Measurements from ENCODE around the gene STAP1.
"Not testable (repeated sequence)": the region's sequence is repeated elsewhere in the genome, so short reads cannot be mapped to it uniquely, and the experiment has no call there.

Gene STAP1, protein sequence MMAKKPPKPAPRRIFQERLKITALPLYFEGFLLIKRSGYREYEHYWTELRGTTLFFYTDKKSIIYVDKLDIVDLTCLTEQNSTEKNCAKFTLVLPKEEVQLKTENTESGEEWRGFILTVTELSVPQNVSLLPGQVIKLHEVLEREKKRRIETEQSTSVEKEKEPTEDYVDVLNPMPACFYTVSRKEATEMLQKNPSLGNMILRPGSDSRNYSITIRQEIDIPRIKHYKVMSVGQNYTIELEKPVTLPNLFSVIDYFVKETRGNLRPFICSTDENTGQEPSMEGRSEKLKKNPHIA

DNA sequence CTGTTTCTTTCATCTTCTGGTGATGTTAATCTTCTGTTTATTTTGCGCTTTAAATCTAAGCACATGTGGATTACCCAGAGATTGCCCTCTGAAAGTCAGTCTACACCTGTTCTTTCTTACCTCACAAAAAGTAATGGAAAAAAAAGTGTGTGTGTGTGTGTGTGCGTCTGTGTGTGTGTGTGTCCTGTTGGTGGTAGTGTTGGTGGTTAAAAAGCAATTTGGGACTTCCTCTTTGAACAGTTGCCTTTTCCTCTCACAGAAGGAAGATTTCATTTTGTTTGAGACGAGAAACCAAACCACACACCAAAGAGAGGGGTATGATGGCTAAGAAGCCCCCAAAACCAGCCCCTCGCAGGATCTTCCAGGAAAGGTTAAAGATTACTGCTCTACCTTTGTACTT is at the start of gene STAP1:
TSS of gene STAP1 (plus strand) at position 235 of the 400 bp plus-strand sequence. CDS start at position 318, 83 bp downstream.
- no peak for TF ChIP-seq Cebpa-rat (IDR thresholded peaks at IDR 0.05)
- no peaks in the 10 kb centered on the region for H4K20me1 ChIP-seq
- H3K4me2 ChIP-seq, result peak within 1 kb of the TSS; percentile 50 to 88 (median 69)
- H3K9me3 ChIP-seq (replicated peaks in 1 of 11), result no peaks in the 10 kb centered on the region
- H3K27me3 ChIP-seq, result no peaks in the 10 kb centered on the region
- H3K4me3 ChIP-seq, result peak within 1 kb of the TSS in 3 of 10 experiments; percentile 29 to 50 (median 47); a peak in 7 of 20 replicates
- no peaks in the 10 kb centered on the region for H3K36me3 ChIP-seq
- H3K27ac ChIP-seq, result peak within 1 kb of the TSS in 5 of 11 experiments; percentile 38 to 68 (median 58); a peak in 9 of 22 replicates
- peak within 1 kb of the TSS in 8 of 11 experiments; percentile 22 to 72 (median 56); a peak in 11 of 22 replicates for H3K9ac ChIP-seq
- peaks cover 9 to 33% (median 16%) of the 10 kb centered on the region in 10 experiments for H3K4me1 ChIP-seq

DNA sequence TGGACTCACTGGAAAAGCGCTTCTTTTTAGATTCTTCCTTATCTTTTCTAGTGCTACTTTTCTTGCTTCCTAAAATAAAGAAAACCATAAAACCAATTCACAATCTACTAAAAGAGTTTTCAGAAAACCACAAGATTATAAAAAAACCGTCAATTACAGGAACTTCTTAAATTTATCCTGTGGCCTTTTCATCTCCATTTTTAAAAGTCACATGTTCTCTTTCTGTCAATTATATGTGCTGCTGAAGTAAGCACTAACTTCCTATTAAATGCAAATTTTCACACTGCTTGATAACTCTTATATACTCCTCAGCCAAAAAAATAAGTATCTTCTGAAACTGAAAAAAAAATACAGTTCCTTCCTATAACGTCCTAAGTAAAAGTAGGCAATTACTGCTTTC is 46.0 kb upstream of the STAP1 start:
- Histone ChIP-seq H3K27ac (no peak overlapping the region), H3K4me2 (peak overlapping the region in 9 of 11 experiments; percentile 10 to 66 (median 31); a peak in 12 of 22 replicates), H3K4me1 (peaks cover 0 to 15% (median 13%) of the 10 kb centered on the region in 10 experiments; a peak in 17 of 20 replicates), H3K36me3 (peaks cover 86 to 98% (median 93%) of the 10 kb centered on the region in 11 experiments), H4K20me1 (peaks cover 0 to 52% (median 5%) of the 10 kb centered on the region in 11 experiments; a peak in 9 of 22 replicates), H3K9me3 (replicated peaks in 1 of 11) (peaks cover 0 to 4% (median 0%) of the 10 kb centered on the region in 11 experiments; a peak in 2 of 22 replicates), H3K27me3 (no peaks in the 10 kb centered on the region), H3K4me3 (no peak overlapping the region), H3K9ac (no peak overlapping the region)
- TF ChIP-seq Cebpa-rat (IDR thresholded peaks at IDR 0.05), result no peak

DNA sequence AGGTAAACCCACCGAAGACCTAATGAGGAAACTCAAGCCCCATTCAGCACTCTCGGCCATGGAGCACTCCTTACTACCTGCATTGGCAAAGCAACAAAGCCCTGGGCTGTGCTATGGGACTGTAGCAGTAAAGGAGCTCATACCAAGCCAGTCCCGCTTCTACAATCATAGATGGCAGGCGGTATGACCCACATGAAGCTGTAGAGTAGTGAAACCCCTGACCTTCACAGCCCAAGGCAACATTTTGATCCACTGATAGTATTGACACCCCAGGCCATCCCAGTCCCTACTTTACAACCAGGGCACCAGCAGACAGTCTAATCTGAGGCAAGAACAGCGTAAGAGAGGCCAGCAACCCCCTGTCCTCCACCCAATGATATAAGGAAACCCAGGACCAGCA is 38.4 kb upstream of the STAP1 start:
- Histone ChIP-seq H4K20me1 (peaks cover 7 to 41% (median 32%) of the 10 kb centered on the region in 11 experiments; a peak in 14 of 22 replicates), H3K27ac (no peak overlapping the region), H3K9ac (no peak overlapping the region), H3K27me3 (no peaks in the 10 kb centered on the region), H3K4me3 (no peak overlapping the region), H3K4me2 (no peak overlapping the region), H3K36me3 (peaks cover 72 to 98% (median 88%) of the 10 kb centered on the region in 11 experiments), H3K4me1 (peaks cover 0 to 26% (median 13%) of the 10 kb centered on the region in 10 experiments; a peak in 10 of 20 replicates), H3K9me3 (replicated peaks in 1 of 11) (peaks cover 0 to 17% (median 5%) of the 10 kb centered on the region in 11 experiments; a peak in 4 of 22 replicates)
- TF ChIP-seq Cebpa-rat (IDR thresholded peaks at IDR 0.05), result no peak

DNA sequence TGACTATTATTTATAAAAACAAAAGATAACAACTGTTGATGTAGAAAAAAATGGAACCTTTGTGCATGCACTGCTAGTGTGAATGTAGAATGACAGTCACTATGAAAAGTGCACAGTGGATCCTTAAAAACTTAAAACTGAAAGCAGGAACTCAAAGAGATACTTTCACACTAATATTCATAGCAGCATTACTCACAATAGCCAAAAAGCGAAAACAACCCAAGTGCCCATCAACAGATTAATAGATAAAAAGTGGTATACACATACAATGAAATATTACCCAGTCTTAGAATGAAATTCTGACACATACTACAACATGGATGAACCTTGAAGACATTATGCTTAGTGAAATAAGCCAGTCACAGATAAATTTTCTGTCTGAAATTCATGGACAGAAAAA is 37.0 kb upstream of the STAP1 start:
- Histone ChIP-seq H3K4me2 (no peak overlapping the region), H3K27me3 (no peaks in the 10 kb centered on the region), H3K4me3 (no peak overlapping the region), H4K20me1 (peaks cover 7 to 49% (median 32%) of the 10 kb centered on the region in 11 experiments; a peak in 15 of 22 replicates), H3K4me1 (peaks cover 0 to 26% (median 13%) of the 10 kb centered on the region in 10 experiments; a peak in 10 of 20 replicates), H3K36me3 (peaks cover 69 to 96% (median 88%) of the 10 kb centered on the region in 11 experiments), H3K9ac (no peak overlapping the region), H3K27ac (no peak overlapping the region), H3K9me3 (replicated peaks in 1 of 11) (peaks cover 9 to 25% (median 15%) of the 10 kb centered on the region in 11 experiments; a peak in 19 of 22 replicates)
- TF ChIP-seq Cebpa-rat (IDR thresholded peaks at IDR 0.05), result no peak

DNA sequence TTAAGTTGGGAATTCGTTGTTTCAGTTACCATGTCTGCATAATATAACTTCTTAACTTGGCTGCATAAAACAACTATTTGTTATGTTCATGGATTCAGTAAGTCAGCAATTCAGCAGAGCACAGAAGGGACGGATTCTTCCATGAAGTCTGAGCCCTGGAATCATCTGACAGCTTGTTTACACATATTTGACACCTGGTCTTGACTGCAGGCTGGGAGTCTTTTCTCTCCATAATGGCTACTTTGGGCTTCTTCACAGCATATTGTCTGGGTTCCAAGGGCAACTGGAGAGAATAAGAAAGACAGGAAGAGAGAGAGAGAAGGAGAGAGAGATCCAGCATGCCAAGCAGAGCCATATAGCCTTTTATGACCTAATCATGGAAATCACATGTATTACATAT is 36.3 kb upstream of the STAP1 start:
- H3K9ac ChIP-seq, result no peak overlapping the region
- H3K9me3 ChIP-seq (replicated peaks in 1 of 11), result peaks cover 9 to 28% (median 20%) of the 10 kb centered on the region in 11 experiments; a peak in 19 of 22 replicates
- H3K27ac ChIP-seq, result no peak overlapping the region
- no peak overlapping the region for H3K4me2 ChIP-seq
- no peaks in the 10 kb centered on the region for H3K27me3 ChIP-seq
- H3K4me1 ChIP-seq, result peaks cover 0 to 26% (median 13%) of the 10 kb centered on the region in 10 experiments; a peak in 10 of 20 replicates
- peaks cover 7 to 51% (median 33%) of the 10 kb centered on the region in 11 experiments; a peak in 15 of 22 replicates for H4K20me1 ChIP-seq
- H3K36me3 ChIP-seq, result peaks cover 69 to 96% (median 85%) of the 10 kb centered on the region in 11 experiments
- TF ChIP-seq Cebpa-rat (IDR thresholded peaks at IDR 0.05), result no peak
- H3K4me3 ChIP-seq, result no peak overlapping the region

DNA sequence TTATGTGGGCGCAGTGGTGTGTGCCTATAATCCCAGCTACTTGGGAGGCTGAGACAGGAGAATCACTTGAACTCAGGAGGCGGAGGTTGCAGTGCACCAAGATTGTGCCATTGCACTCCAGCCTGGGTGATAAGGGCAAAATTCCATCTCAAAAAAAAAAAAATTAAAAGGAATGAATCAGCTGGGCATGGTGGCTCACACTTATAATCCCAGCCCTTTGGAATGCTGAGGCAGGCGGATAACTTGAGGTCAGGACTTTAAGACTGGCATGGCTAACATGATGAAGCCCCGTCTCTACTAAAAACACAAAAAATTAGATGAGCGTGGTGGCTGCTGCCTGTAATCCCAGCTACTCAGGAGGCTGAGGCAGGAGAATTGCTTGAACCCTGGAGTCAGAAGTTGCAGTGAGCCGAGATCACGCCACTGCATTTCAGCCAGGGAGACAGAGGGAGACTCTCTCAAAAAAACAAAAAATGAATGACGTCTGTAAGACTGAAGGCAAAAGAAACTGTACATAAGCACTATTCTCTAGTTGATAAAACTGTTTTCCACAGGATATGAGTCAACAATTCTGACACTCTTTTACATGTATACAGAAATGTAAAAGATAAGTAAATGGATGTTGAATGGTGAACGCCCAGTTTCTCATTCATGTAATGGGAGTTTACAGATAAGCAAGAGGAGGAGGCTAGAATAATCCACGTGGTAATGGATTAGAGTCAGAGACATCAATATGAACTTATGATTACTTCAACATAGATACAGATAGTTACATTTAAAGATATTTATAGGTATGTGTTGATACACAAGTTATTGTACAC is 35.5 kb upstream of the STAP1 start:
- H4K20me1 ChIP-seq, result peaks cover 7 to 51% (median 33%) of the 10 kb centered on the region in 11 experiments; a peak in 16 of 22 replicates

DNA sequence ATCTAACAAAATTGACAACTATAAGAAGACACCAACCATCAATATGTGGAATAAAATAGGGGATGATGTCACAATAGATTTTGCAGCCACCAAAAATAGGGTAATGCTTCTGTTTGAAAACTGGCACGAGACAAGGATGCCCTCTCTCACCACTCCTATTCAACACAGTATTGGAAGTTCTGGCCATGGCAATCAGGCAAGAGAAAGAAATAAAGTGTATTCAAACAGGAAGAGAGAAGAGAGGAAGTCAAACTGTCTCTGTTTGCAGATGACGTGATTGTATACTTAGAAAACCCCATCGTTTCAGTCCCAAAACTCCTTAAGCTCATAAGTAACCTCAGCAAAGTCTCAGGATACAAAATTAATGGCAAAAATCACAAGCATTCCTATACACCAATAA is 34.4 kb upstream of the STAP1 start:
- Histone ChIP-seq H3K4me2 (peak overlapping the region in 3 of 11 experiments; percentile 28 to 63 (median 45); a peak in 7 of 22 replicates), H3K27ac (0 out of 22 replicates have a peak overlapping the region, but pooled peaks of 1 of the 11 experiments have one; percentile 6), H3K4me1 (peaks cover 0 to 26% (median 13%) of the 10 kb centered on the region in 10 experiments; a peak in 10 of 20 replicates), H3K9me3 (replicated peaks in 1 of 11) (peaks cover 9 to 34% (median 25%) of the 10 kb centered on the region in 11 experiments; a peak in 19 of 22 replicates), H3K36me3 (peaks cover 69 to 96% (median 88%) of the 10 kb centered on the region in 11 experiments), H4K20me1 (peaks cover 7 to 51% (median 33%) of the 10 kb centered on the region in 11 experiments; a peak in 16 of 22 replicates)
- not testable (repeated sequence) for H3K9ac ChIP-seq, H3K27me3 ChIP-seq, H3K4me3 ChIP-seq

More for the DNA sequence above, 35.5 kb upstream of the STAP1 start:
- H3K9me3 ChIP-seq (replicated peaks in 1 of 11), result peaks cover 9 to 30% (median 24%) of the 10 kb centered on the region in 11 experiments; a peak in 19 of 22 replicates
- TF ChIP-seq Cebpa-rat (IDR thresholded peaks at IDR 0.05), result no peak
- no peak overlapping the region for H3K9ac ChIP-seq
- H3K27me3 ChIP-seq, result no peaks in the 10 kb centered on the region
- H3K4me1 ChIP-seq, result peaks cover 0 to 26% (median 13%) of the 10 kb centered on the region in 10 experiments; a peak in 10 of 20 replicates
- H3K4me2 ChIP-seq, result peak overlapping the region in 4 of 11 experiments; percentile 9 to 63 (median 26); a peak in 7 of 22 replicates
- H3K4me3 ChIP-seq, result no peak overlapping the region
- H3K27ac ChIP-seq, result peak overlapping the region in 2 of 11 experiments; percentile 30 to 52; a peak in 2 of 22 replicates
- peaks cover 69 to 96% (median 86%) of the 10 kb centered on the region in 11 experiments for H3K36me3 ChIP-seq

DNA sequence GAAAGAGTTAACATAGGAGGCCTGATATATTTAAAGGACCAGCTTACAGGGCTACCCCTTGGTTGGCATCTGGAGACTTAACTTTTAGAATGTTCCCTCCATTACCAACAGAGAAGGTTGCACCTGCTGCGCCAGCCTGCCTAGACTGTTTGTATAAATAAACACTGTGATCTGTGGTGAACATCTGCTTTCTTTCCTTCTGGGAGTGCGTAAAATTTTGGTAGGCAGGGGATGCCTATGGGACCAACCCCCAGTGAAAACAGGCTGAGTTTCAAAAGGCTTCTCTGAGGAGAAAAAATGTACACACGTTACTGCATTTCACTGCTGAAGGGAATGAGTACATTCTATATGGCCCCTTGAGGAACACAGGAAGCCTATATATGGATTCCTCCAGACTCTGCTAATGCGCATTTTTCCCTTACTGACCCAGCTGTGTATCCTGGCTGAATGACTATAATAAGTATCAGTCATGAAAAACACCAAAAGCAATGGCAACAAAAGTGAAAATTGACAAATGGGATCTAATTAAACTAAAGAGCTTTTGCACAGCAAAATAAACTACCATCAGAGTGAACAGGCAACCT is 27.1 kb upstream of the STAP1 start:
- Histone ChIP-seq H3K27me3 (no peaks in the 10 kb centered on the region; a peak in 1 of 22 replicates), H3K4me2 (no peak overlapping the region), H3K9me3 (replicated peaks in 1 of 11) (peaks cover 26 to 55% (median 42%) of the 10 kb centered on the region in 11 experiments), H3K27ac (no peak overlapping the region), H3K4me3 (no peak overlapping the region), H3K36me3 (peaks cover 86 to 100% (median 95%) of the 10 kb centered on the region in 11 experiments), H4K20me1 (peaks cover 0 to 15% (median 5%) of the 10 kb centered on the region in 11 experiments; a peak in 9 of 22 replicates), H3K4me1 (peaks cover 0 to 4% (median 0%) of the 10 kb centered on the region in 10 experiments; a peak in 1 of 20 replicates), H3K9ac (no peak overlapping the region)
- no peak for TF ChIP-seq Cebpa-rat (IDR thresholded peaks at IDR 0.05)

DNA sequence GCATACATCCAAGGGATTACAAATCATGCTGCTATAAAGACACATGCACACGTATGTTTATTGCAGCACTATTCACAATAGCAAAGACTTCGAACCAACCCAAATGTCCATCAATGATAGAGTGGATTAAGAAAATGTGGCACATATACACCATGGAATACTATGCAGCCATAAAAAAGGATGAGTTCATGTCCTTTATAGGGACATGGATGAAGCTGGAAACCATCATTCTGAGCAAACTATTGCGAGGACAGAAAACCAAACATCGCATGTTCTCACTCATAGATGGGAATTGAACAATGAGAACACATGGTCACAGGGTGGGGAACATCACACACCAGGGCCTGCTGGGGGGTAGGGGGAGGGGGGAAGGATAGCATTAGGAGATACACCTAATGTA is 26.1 kb upstream of the STAP1 start:
- H3K9me3 ChIP-seq (replicated peaks in 1 of 11), result peaks cover 25 to 51% (median 41%) of the 10 kb centered on the region in 11 experiments
- not testable (repeated sequence) for H3K4me2 ChIP-seq, H3K4me3 ChIP-seq, H3K27ac ChIP-seq, H3K4me1 ChIP-seq, H3K27me3 ChIP-seq, H3K9ac ChIP-seq
- peaks cover 0 to 11% (median 5%) of the 10 kb centered on the region in 11 experiments; a peak in 8 of 22 replicates for H4K20me1 ChIP-seq
- H3K36me3 ChIP-seq, result peaks cover 86 to 100% (median 95%) of the 10 kb centered on the region in 11 experiments

Data from BLaER1 treated with 17β-estradiol and CSF1 and Interleukin-3, amounts not matched to agents 10 nM and 100 nM (cell line).